Glomerular visceral epithelial cell (primary cell): ENCODE data around the gene UNC13B.
"Not testable (repeated sequence)": the region's sequence is repeated elsewhere in the genome, so short reads cannot be mapped to it uniquely, and the experiment has no call there.

Experiments used
- DNase-seq: peaks from one replicate; pipeline ENCODE4 v3.0.0-alpha.2; 2016; ENCODE audit errors: extremely low spot score

The UNC13B gene

GRCh38 chr9:35161713-35162604, at the start of gene UNC13B:
Gene UNC13B, plus strand, starts transcription at chr9:35162009. Its CDS starts 275 bp downstream, at chr9:35162284.
- peak; percentile 97 for DNase-seq

DNA sequence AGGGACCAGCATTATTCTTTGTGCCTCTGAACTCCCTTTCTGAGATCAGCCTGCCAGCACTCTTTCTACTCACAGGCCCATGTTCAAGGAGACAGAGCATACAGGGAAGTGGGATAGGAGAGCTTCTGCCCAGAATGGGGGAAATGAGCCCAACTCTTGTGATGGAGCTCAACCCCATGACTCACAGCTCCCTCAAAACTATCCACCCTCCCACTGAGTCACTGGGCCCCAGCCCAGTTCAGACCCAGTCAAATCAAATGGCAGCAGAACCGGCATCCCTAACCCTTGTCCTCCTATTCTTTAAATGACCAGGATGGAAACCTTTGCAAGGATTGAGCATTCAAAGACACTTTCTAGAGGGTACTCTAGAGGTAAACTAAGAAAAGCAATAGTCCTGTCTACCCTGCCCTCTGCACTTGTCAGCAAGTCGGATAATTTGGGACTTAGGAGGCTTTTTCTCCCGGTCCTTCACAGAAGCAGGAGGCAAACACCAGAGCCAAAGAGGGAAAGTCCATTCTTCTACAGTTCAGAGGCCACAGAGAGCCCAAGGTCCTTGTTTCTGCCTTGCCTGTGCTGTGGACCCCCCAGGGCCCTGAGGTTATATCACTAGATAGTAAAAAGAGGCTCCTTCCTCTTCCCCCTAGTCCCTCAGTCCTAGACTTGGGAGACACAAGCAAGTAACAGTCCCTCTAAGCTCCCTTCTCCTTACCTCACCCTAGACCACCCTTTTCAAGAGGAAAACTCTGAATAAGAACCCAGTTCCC, 49.4 kb upstream of the UNC13B start:
- DNase-seq: peak; percentile 40

DNA sequence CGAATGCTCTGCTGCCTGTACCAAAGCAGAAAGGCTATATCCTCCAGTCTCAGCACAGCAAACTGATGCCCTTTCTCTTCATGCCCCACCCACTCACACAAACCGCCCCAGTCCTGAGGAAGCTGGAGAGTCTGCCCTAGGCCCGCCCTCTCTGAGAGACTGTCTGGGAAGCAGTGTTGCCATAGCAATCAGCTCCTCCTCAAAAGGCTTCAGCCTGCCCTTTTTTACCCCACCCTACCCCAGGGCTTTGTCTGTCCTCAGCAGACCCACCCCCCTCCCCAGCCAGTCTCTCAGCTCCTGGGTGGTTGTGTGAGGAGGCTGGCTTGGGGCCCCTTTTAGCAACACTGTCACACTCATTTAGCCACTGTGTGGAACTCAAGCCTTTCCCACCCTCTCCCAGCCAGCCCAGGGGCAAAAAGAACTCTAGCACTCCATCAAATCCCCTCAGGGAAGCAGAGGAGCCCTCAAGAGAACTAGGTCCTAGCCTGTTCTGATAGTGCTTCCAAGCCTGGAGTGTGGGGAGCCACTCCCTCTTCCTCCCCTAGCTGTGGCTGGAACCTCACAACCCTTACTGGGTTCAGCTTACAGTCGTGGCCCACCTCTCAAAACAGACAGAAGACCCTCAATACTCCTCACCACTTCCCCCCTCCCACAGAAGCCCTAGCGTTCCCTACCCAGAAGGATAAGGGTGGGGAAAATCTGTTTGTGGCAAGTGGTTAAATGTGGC, 47.5 kb upstream of the UNC13B start:
- peak; percentile 91 for DNase-seq

- peak; percentile 31 for DNase-seq
Observed at GRCh38 chr9:35114840-35115628, 46.8 kb upstream of the UNC13B start.

DNA sequence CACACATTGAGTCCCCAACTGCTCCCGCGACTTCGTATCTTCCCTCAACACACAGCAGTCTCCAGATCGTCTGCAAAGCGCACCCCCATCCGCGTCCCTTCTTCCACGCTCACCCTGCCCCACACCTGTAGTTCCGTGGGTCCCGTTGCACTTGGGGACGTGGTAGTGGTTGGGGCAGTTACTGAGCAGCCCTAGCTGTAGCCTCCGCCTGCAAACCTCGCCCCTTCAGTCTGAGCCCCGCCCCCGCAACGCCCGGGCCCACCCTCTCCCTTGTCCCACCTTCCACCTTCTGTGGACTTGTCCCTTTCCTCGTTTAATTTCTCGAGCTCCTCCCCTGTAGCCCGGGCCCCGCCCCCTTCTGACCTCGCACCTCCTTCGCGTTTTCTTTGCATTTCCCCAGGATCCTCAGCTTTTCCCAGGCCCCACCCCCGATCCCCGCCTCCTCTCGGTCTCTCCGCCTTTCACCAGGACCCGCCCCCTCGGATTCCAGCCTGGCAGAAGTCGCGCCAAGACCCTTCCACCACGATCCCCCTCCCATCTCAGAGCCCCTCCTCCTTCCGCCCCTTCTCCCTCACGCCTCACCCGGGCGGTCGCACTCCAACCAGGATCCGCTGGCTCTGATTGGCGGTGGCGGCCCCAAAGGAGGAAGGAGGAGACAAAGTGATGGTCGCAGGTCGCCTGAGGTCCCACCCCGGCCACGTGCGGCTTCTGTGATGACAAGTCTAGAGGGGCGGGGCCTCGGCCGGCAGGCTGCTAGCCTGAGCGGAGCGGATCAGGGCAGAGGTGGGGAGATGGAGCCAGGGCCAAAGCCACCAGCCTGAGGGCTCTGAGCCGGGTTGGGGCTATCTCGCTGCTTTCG, 45.9 kb upstream of the UNC13B start, which contains the start of gene ATOSB:
ATOSB (minus strand) TSS at position 183 of the 859 bp plus-strand sequence. CDS start 7,588 bp downstream, outside the sequence.
- DNase-seq: peak; percentile 99

- DNase-seq: no peak
Observed at GRCh38 chr9:35116539-35116897, 45.3 kb upstream of the UNC13B start.

DNA sequence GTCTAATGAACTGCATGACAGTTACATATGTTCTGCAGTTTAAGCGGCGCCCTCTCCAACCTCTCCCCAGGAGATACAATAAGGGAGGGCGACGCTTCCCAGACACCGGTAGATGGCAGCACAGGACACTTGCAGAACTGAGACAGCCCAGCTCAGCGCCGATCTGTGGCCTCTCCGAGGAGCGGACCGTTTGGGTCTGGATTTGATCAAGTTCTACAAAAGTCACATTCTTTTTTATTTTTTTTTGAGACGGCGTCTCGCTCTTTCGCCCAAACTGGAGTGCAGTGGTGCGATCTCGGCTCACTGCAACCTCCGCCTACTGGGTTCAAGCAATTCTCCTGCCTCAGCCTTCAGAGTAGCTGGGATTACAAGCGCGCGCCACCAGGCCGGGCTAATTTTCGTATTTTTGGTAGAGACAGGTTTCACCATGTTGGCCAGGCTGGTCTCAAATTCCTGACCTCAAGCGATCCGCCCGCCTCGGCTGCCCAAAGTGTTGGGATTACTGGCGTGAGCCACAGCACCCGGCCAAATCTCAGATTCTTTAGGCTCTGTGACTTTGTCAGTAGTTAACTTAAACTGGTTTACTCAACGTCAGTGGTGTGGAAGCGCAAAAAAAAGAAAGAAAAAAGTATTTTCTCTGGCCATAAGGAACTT, 44.8 kb upstream of the UNC13B start:
- peak; percentile 91 for DNase-seq

GRCh38 chr9:35134920-35135319, 26.9 kb upstream of the UNC13B start:
- no peak for DNase-seq

DNA sequence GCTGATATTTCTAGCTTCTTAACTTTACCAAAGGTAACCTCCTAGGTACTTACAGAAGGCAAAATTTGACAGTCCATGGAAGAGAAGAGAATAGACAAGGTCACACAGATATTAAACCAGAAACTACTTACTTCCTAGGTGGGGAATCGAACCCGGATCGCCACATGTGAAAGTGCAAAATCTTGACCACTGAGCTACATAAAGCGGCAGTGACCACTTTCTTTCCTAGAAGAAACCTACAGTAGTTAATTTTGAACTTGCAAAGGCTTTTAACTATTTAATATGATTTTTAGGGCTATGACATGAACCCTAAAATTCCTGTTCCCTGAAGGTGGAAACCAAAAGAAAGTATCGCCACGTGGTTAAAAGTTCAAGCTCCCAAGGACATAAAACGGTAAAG, 25.8 kb upstream of the UNC13B start:
- no peak for DNase-seq

DNA sequence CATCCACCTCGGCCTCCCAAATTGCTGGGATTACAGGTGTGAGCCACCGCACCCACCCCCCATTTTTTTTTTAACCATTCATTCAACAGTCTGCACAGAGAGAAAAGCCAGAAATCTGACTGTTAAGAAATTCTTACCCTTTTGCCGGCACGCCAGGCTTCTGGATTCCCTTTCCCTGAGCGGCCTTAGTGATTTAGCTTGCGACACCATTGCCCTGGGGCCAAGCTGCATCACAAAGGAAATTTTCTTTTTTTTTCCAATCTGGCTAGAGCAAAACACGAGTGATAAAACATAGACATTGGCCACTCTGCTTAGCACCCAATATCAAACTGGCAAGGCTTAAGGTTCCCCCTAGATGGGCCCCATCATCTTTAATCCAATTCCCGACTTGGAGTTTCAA, 24.9 kb upstream of the UNC13B start:
- no peak for DNase-seq

DNA sequence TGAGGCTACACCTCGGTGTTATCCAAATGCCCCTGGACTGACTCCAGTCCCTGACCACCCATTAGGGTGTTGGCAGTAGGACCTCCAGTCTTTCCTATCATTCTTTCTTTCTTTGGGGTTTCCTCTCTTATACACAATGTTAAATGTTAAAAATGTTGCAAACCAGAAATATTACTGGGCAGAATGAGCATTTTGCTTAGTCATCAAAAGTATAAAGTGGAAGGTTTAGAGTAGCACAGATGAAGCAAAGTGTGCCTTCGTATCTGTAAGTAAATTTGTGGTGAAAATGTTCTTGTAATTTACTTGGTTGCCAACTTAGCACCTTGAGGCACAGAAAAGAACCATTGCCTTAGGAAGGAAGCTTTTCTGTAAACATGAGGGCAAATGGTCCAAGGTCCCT, 21.7 kb upstream of the UNC13B start:
- no peak for DNase-seq

- DNase-seq: no peak
Observed at GRCh38 chr9:35142037-35142436, 19.8 kb upstream of the UNC13B start.

DNA sequence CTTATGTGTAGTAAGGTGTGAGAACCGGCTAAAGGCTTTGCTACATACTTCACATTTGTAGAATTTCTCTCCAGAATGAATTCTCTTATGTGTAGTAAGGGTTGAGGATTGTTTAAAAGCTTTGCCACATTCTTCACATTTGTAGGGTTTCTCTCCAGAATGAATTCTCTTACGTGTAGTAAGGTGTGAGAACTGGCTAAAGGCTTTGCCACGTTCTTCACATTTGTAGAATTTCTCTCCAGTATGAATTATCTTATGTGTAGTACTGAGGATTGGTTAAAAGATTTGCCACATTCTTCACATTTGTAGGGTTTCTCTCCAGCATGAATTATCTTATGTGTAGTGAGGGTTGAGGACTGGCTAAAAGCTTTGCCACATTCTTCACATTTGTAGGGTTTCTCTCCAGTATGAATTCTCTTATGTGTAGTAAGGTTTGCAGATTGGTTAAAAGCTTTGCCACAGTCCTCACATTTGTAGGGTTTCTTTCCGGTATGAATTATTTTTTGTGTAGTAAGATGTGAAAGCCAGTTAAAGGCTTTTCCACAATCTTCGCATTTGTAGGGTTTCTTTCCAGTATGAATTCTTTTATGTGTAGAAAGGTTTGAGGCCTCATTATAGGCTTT, 13.8 kb upstream of the UNC13B start:
- not testable (repeated sequence) for DNase-seq

- no peak for DNase-seq
Observed at GRCh38 chr9:35152926-35153325, 8.9 kb upstream of the UNC13B start.

GRCh38 chr9:35156781-35157180, 5.0 kb upstream of the UNC13B start:
- no peak for DNase-seq

GRCh38 chr9:35157836-35158235, 4.0 kb upstream of the UNC13B start:
- DNase-seq: not testable (repeated sequence)

GRCh38 chr9:35158501-35159280, 3.1 kb upstream of the UNC13B start:
- no peak for DNase-seq

DNA sequence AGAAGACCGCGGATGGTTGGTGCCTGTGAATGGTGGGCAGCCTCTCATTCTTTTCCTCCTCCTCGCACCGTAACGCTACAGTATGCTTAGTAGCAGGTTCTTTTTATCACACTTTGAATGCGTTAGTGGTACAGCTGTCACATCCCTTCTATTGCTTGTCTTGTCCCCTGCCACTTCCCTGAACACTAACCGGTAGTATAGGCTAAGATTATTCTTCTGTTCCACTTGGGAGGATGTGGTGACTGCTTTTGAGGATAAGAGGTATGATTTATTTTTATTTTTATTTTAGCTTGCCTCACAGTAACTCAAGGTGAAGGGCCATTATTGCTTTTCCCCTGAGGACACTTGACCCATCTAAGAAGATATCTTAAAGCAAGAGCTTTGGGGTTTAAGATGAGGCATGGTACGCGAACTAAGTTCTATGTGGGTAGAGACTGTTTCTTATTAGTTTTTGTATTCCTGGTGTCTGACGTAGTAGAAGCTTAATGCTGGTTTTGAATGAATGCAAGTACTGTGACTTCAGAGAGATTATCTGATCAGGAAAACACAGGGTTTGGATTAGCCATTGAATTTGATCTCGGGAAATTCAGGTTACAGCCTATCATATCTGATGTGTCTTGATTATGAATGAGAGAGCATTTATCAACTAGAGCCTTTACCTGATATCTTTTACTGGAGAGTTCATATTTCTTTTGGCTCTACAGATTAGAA, 951 bp downstream of the UNC13B start:
- peak; percentile 8 for DNase-seq
